ENCODE data around the gene CCDC85C.

The CCDC85C gene

DNA sequence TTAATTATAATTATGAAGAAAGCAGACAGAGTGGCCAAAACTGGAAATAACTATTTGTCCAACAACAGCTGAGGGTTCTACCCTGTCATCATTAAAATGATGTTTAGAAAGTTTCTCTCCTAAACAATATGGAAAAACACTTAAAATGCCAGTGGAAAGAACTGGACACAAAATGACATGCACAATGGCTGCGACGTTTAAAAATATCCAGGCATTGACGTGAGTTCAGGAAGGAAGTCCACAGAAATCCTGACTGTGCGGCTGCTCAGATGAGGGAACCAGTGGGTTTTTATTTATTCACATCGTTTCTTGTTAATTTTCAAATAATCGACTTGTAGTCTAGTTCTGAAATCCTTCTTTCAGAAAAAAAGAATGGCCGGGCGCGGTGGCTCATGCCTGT is 64.5 kb downstream of the CCDC85C start:
- DNase-seq (ENCODE audit: low spot score), result no peak

DNA sequence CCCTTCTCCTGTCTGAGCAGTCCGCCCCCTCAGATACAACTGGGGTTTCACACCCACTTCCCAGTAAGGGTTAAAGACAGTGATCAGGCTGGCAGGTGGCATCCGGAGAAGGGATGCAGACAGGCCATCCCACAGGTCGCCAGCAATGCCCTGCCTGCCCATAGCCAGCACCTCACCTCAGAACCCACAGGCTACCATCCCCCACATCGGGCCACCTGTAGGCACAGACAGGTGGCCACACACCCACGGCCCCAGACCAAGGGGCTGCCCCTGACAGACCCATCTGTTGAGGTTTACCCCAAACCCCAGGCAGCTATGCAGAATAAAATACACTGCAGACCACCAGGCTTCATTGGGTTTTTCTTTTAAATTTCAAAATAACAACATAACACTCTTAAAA is 65.3 kb downstream of the CCDC85C start:
- no peak for DNase-seq (ENCODE audit: low spot score)

DNA sequence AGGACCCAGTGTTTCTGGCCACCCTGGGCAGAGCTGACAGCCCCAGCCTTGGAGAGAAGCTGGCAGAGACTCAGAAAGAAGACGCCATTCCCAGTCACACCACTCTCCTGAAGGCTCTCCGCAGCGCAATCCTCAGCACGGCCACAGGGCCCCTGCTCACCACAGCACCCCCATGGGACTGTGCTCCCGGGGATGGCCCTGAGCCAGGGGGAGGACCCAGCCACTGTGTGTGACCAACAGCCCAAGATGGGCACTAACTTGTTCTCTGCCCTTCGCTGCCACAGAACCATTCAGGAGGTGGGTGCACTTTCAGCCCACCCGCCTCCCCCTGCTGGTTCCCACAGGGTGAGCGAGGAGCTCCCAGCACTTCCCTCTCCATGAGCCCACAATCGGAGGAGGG is 65.7 kb downstream of the CCDC85C start:
- DNase-seq (ENCODE audit: low spot score), result no peak

DNA sequence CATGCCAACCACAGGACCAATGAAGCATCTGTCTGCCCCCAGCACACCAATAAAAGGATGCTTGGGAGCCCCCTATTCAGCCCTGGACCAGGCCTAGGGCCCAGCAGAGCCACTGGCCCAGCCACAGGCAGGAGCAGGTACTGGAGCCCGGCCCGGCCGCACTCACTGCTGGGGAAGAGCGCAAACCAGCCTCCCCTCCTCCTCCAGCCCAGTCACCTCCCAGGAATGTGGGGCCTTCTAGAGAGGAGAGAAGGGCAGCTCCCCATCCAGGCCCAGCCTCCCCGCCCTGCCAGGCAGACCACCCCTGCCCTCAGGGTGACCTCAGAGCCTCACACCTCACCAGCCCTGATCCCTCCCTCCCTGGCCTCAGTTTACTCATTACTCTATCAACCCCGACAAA is 66.6 kb downstream of the CCDC85C start:
- DNase-seq (ENCODE audit: low spot score), result no peak

DNA sequence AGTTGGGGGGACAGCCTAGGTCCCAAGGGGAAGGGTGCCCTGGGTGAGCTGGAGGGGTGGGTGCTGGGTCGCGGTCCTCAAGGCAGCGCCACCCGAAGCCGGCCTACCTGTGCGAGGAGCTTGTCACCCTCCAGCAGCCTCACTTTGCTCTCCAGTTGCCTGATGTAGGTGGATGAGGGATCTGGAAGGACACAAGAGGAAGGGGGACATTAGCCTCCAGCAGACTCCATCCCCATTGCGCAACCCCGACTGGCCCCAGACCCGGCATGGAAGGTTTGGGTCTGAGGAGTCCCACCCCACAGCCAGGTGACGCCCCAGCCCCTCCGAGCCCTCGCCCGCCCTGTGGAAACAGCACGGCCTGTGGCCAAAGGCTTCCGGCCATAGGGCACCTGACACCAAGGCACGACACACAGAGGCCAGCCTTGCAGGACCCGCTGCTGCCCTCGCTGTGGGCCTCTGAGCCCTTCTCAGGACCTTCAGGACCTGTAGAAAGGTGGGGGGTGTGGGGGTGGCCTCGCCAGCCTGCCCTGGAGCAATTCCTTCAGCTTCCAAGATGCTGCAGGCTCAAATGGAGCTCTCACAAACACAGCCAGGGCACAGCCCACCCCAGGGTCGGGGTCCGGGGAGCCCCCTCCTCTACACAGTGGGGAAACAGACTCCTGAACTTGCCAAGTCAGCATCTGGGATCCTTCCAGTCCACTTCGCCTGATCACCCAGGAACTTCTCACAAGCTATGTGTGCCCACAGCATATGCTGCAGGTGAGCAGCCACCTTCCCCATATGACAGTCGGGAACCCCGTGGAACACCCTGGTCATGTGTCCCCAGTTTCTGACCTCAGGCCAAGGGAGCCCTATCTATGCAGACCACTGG is 67.9 kb downstream of the CCDC85C start:
- no peak for DNase-seq (ENCODE audit: low spot score)

DNA sequence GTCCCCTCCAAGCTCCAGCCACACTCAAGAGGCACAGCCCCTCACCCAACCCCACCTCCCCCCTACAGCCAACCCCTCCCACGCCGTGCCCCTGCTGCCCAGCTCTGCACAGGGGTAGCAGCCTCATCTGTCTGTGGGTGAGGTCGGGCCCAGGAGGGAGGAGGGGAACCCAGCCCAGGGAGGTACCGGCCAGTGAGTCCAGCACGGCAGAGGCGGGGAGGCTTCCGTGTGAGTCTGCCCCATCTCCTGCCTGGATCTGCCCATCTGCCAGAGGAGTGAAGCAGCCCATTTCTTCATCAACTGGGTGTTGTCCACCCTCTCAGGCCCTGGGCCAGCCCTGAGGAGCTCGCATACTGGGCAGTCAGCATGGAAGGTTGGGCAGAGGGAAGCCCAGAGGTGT is 68.6 kb downstream of the CCDC85C start:
- DNase-seq (ENCODE audit: low spot score), result no peak

DNA sequence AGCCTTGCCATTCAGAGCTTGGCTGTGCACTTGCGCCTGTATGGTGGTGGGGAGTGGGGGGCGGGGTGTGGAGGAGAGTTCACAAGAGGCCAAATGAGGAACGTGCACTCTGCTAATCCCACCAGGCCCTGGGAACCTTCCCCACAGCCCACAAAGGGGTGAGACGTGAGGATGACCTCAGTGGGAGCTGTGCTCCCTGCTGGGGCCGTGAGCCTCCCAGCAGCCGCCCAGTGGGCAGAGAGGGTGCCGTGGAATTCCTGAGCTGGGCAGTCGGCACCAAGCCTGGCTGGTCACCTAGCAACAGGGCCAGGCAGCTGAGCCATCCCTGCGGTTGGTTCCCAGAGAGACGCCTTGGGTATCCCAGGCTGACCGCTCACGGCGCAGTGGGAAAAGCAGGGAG is 69.1 kb downstream of the CCDC85C start:
- peak; percentile 65 for DNase-seq (ENCODE audit: low spot score)

DNA sequence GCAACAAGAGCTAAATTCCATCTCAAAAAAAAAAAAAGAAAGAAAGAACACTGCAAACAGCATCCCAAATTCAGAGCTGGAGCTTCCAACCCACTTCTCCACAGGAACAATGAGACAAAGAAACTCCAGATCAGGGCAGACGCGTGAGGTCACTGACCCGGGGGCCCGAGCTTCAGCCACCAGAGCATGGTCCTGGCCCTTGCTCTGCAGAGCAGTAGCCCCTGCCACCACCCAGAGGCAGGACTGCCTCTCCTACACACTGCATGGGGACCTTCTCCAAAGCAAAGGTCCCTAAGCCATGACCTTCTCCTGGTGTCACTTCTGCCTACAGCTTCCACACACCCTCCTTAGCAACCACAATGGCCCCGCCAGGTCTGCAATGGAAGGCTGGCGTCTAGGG is 69.7 kb downstream of the CCDC85C start:
- DNase-seq (ENCODE audit: low spot score), result no peak

DNA sequence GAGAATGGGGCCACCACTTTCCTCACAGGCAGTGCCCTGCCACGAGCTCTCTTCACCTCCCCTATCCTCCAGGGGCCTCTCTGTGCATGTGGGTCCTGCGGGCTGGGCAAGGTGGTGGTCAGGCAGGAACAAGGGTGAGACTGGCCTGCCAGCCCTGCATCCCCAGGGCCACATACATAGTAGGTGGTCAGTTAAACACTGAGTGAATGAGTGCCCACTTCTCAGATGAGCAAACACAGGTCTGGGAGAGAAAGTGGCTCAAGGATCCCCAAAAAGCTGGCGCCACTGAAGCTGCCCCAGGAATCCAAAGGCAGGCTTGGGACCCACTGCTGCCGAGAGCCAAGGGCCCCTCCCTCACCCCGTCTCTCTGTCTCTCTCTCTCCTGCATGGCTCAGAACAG is 71.7 kb downstream of the CCDC85C start:
- DNase-seq (ENCODE audit: low spot score), result no peak

DNA sequence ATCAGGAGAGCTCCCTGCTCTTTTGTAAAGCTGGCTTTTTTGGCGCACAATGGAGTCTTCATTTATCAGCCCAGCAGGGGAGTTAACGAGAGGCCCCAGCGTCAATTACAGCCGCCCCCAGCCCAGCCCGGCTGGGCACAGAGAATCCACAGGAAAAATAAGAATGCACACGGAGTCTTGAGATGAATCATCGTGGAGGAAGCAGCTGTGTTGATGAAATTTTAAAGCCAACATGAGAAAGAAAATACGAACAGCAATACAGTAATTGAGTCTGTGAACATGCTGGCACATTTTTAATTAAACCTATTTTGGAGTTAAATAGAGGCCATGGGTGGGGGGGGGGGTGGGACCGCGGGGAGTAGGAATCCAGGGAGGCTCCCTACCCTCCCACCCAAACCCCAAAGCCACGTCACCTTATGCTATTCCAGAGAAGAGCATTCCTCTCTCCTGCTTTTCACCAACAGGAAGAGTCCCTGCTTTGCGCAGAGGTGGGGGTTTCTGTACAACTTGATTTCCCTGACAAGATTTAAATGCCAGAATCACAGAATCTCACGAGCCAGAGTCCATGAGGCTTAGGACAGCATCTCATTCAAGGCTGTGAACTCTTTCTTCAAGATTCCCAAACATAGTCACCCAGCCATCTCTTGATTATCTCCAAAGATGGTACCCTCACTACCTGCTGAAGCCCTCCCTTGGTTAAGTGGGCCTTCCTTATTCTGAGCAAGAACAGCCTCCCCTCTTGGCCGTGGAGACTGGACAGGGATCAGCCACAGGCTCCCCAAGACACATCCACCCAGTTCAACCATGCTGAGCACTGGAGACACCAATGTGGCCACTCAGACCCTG is 72.5 kb downstream of the CCDC85C start:
- DNase-seq (ENCODE audit: low spot score), result no peak

DNA sequence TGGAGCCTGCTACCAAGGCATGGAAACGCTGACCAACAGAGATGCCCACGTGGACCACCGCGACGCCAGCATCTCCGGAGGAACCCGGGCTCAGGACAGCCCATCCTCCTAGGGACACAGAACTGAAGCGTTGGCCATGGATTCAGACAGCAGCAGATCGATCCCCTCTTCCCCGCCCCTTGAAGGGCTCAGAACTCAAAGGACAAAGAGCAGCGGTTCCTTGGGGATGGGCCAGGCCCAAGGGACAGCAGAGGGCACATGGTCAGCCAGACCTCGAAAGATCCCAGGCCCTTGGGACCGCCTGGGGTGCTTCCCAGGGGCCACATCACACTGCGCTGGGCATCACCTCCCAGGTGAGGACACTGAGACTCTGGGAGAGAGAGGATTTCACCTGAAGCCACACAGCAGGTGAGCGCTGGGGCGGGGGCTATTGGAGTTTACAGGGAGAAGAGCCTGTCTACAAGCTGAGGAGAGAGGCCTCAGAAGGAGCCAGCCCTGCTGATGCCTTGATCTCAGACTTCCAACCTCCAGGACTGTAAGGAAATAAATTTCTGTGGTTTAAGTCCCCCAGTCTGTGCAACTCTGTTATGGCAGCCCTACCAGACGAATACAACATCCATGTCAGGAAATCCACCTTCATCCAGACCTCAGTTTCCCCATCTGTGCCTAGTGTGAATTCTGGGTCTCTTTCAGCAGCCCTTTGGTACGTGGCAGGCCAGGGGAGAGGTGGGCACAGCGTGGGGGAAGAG is 73.4 kb downstream of the CCDC85C start:
- no peak for DNase-seq (ENCODE audit: low spot score)

DNA sequence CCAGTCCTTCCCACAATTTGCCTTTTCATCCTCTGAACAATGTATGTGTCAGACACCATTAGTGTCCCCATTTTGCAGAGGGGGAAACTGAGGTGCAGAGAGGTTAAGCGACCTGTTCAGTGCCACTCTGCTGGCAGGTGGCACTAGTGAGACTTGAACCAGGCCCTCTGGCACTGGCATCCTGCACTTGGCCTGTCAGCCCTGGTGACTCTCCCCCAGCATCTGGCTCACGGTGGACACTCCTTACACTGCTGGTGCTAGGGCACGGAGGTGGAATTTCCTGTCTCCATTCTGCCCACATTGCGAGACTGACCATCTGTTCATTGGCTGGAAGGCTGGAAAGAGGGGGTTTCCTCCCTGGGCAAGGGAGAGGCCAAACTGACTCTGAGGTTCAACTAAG is 74.1 kb downstream of the CCDC85C start:
- no peak for DNase-seq (ENCODE audit: low spot score)

DNA sequence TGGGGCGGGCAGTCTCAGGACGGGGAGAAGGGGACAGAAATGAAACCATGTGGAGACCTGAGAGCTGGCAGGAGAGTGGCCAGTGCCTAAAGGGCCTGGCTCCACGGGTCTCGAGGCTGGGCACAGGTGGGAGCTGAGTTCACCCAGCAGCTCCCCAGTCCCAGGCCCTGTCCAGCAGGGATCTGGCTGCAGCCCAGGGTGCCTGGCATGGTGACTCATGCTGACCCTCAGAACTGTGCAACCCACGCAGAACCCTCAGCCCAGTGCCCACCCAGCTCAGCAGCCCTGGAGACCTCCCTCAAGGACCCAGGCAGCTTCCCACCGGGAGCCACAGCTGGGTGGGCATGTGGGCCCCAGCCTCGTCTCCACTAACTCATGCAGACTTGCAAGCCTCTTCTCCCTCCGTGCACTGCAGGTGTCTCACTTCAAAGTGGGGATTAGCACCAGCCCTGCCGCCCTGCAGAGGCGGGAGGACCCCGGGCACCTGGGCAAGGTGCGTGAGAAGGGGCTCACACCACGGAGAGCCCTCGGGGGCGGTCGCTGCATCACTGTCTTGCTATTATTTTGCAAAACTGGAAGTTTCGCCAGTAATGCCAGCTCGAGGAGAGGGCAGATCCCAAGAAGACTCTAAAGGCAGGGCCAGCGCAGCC is 76.5 kb downstream of the CCDC85C start:
- DNase-seq (ENCODE audit: low spot score), result no peak

DNA sequence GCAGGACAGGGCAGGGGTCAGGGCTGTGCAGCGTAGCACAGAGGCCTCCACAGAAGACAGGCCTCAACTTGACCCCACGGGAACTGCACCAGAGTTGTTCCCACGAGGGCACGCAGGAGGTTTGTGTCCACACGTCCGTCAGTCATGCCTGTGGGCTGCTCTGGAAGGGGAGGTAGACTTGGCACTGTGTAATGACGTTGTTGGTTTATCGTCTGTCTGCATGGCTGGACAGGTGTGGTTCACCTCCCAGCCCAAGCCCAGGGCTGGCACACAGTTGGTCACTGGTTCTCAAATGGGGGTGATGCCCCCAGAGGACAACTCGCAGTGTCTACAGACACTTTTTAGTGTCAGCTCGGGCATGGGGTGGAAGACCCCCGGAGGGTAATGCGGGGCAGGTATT is 77.0 kb downstream of the CCDC85C start:
- no peak for DNase-seq (ENCODE audit: low spot score)

DNA sequence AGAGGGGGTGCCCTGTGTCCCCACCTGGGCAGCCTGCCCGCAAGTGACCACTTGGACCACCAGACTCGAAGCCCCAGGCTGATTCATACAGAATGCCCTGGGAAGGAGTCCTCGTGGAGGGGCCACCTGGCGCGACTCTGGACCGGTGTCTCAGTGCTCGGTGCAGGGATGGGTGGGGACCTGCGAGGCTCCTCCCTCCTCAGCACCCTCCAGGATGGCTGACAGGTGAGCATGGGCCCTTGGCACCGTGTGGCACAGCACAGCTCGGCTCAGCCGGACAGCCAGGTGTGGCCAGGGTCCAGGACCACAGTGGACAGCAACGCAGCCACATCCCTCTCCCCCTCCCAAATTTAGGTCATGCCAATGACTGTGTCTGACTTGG is 78.3 kb downstream of the CCDC85C start:
- DNase-seq (ENCODE audit: low spot score), result no peak

DNA sequence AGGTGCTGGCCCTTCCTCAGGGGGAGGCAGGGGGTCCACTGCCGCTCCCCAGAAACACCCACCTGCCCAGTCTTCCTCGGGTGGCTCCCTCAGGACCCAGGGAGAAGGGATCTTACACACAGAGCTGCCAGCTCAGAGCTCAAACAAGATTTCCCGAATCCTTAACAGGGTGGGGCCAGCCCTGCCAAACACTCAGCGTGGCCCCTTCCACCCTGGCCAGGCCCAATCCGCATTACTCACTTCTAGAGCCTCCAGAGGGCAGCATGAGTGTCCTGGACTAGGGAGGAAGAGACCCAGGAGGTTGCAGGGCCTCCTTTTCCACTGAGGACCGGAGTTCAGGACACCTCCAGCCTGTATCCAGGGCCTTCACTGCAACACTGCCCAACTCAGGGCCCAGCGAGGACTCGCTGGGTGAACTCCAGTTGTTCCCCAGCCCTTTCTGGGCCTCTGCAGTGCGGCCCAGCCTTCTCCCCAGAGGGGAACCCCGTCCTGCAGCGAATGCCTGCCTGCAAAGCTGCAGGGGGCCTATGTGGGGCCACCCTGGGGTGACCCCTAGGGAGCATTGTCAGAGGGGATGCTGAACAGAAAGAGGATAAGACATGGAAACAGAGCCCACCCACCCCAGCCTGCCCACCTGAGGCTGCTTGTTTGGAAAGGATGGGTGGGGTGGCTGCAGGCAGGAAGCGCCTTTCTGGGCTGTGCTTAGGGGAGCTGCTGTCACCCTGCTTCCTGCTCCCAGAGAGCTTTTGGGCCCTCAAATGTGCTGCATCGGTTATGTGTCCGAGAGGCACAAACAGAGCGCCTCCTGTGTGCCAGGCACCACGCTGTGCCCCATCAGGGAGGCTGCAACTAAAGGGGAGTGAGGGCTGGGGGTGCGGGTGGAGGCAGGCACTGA is 79.0 kb downstream of the CCDC85C start:
- DNase-seq (ENCODE audit: low spot score), result no peak

DNA sequence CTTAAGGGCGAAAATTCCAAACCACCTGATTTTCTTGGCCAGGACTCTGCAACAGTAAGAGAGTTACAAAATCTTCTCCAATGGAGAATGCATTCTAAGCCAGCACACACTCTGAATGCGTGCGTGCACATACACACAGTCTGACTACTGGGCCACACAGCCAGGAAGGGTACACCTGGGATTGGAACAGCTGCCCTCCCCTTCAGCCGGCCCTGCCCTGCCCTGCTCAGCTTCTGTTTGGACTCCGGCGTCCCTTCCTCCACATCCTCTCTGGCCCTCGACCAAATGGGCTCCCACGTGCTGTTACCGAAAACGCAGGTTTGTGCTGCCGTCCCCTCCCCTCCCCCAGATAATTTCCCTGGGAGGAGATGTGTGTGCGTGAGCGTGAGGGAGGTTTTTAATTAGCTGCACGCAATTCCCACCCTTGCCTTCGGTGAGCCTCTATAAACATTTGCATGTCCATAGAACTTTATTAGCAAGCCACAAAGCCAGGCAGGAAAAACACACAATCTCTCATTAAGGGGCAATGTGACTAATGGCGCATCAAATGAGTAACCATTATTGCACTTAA is 79.8 kb downstream of the CCDC85C start:
- no peak for DNase-seq (ENCODE audit: low spot score)

DNA sequence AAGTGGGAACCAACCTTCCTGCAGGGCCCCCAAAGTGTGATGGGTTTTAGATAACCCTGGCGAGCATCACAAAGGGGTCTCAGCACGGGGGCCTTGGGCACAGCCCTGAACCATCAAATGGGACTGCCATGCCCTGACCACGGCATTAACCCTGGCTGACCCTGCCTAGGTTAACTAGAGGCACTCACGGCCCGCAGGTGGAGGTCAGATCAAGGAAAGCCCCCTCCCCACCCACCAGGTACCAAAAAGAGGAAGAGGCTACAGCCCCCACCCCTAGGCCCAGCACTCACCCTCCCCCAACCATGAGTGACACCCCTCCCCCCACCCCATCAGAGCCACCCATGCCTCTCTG is 80.3 kb downstream of the CCDC85C start:
- no peak for DNase-seq (ENCODE audit: low spot score)

DNA sequence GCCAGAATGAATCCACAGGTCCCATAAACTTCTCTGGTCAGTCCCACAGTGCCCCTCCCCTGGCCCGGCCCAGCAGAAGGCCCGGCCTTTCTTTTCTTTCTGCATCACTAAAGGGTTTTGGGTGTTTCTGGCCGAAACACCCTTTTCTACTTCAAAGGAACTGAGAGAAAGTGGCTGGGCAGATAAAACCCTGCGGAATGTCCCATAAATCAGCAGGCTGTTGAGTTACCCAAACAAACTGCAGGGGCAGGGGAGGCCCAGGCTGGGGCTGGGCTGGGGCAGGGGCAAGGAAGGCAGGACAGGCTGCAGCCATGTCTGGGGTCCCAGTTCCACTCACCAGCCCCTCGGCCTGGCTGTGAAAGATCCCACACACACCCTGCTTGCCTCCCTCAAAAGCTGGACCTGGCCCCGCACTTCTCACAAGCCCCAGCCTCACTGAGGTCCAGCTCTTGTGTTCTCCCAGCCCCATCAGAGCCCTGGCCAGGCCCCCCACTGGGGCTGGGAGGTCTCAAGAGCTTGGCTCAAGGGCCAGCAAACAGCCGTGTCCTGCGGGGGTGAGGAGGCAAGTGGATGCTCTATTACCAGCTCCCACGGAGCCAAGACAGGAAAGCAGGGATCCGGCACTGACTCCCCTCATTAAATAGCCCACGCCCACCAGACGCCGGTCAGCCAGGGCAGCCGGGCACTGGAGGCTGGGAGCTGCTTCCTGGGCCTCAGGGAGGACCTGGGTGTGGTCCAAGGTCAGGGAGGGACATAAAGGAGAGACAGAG is 80.9 kb downstream of the CCDC85C start:
- no peak for DNase-seq (ENCODE audit: low spot score)

DNA sequence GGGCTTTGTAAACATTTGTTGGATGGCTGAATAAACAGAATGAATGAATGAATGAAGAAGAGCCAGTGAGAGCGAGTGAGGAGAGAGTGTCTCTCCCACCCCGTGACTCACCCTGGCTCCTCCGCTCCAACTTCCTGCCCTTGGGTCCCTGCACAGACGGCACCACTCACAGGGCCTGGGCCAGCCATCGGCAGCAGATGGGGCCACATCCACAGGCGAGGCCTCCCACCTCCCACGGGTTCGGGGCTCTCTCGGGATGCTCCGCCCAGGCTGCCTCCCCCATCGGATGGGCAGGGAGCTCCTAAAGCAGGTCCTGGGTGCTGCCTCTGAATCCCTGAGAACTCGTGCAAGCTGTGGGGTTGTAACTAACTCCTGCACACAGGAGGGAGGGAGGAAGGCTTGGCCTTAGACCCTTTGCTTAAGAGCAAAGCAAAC is 81.5 kb downstream of the CCDC85C start:
- DNase-seq (ENCODE audit: low spot score), result no peak

Measured in Ammon's horn (tissue), 1 donor.